GM20000 (cell line): ENCODE measurements around the gene PIWIL1.

ENCODE experiments used
- DNase-seq: peaks from one replicate; pipeline ENCODE4 v3.0.0; 2012; ENCODE audit warnings: low spot score
- CTCF ChIP-seq: IDR thresholded peaks from 2 replicates; pipeline ENCODE4 v1.5.1; 2012; ENCODE audit warnings: mild to moderate bottlenecking, control low read depth; ENCODE audit errors: extremely low read depth, missing control alignments

Gene PIWIL1

GRCh38 chr12:130391186-130391585 lies 53.5 kb downstream of the PIWIL1 start:
- DNase-seq = no peak
- TF ChIP-seq CTCF = no peak

- TF ChIP-seq CTCF = no peak
- no peak for DNase-seq
Observed at GRCh38 chr12:130394906-130395305, 57.2 kb downstream of the PIWIL1 start.

- TF ChIP-seq CTCF = no peak
- no peak for DNase-seq
Observed at GRCh38 chr12:130396667-130397066, 59.0 kb downstream of the PIWIL1 start.

DNA sequence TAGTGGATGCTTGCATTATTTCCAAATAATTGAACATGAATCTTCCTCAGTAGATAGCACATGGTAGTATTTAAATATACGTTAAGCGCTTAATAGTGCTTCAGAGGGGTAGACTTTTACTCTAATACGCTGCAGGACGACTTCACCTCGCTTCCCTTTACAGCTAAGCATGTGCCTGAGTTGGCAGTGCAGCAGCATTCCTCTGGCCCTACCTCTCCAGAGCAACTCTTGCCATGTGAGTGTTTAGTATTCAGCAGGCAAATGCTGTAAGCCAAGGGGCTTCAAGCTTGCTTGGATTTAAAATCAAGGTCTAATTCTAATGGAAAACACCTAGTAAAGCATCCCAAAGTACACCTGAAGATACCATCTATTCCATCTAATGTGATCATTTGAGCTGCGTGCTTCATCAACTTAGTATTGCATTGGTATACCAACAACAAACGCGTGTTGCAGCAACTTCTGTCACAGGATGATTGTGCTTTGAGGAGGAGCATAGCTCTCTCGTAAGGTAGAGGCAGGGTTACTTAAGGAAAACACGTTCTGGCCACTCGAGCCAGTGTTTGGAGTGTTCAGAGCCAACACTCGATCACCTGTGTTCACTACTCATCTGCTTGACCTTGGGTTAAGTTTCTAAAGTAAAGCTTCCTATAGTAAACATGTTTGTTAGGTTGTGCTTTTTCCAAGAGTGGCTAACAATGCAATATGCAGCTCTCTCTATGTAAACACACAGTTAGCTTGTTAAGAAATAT lies 60.6 kb downstream of the PIWIL1 start:
- DNase-seq = no peak
- no peak for TF ChIP-seq CTCF

DNA sequence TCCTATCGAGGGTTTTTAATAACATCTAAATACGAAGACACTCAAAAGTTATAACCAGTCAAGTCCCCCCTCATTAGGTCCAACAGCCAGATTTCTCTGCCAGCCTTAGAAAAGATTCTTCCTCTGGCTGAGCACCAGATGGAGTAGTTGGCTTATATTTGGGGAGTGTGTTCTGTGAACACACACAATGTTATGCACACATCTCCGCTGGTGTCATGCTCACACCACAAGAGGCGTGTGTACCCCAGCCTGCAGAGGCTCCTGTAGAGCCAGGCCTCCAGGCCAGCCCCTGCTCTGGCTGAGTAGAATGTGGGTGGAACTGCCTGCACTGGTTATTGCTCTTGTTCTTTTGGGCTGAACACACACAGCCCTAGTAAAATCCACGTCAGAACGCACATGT lies 64.0 kb downstream of the PIWIL1 start:
- TF ChIP-seq CTCF = no peak
- no peak for DNase-seq

- no peak for DNase-seq
- no peak for TF ChIP-seq CTCF
Observed at GRCh38 chr12:130405332-130405731, 67.6 kb downstream of the PIWIL1 start.

GRCh38 chr12:130412384-130412783 lies 74.7 kb downstream of the PIWIL1 start:
- DNase-seq = no peak
- TF ChIP-seq CTCF = no peak
